Activated CD4-positive, alpha-beta T cell treated with anti-CD3 and anti-CD28 coated beads for 4 hours (primary cell): ENCODE results near the gene APLF.

Experiments used
- DNase-seq, 2 donors: peaks; one replicate each; pipeline ENCODE4 v3.0.0-alpha.2; 2020

Gene APLF

GRCh38 chr2:68467077-68467960, at the start of gene APLF, which contains the start of gene FBXO48:
TSS of gene APLF (plus strand) at chr2:68467585. CDS start at chr2:68467732, 147 bp downstream.
TSS of gene FBXO48 (minus strand) at chr2:68467294. CDS start at chr2:68465145, 2,149 bp downstream.
- peak; percentile 98 to 99 for DNase-seq

- no peak for DNase-seq
Observed at GRCh38 chr2:68417926-68418325, 49.5 kb upstream of the APLF start.

- no peak for DNase-seq
Observed at GRCh38 chr2:68418419-68418818, 49.0 kb upstream of the APLF start.

GRCh38 chr2:68418855-68419254, 48.5 kb upstream of the APLF start:
- no peak for DNase-seq

- DNase-seq, result no peak
Observed at GRCh38 chr2:68420254-68420910, 47.0 kb upstream of the APLF start.

- no peak for DNase-seq
Observed at GRCh38 chr2:68423966-68424650, 43.3 kb upstream of the APLF start.

GRCh38 chr2:68425503-68425902, 41.9 kb upstream of the APLF start:
- DNase-seq, result no peak

GRCh38 chr2:68426446-68426845, 40.9 kb upstream of the APLF start:
- DNase-seq, result no peak

- no peak for DNase-seq
Observed at GRCh38 chr2:68426848-68427579, 40.4 kb upstream of the APLF start.

GRCh38 chr2:68428126-68428525, 39.3 kb upstream of the APLF start:
- DNase-seq, result no peak

GRCh38 chr2:68428746-68429145, 38.6 kb upstream of the APLF start:
- no peak for DNase-seq

GRCh38 chr2:68429311-68429826, 38.0 kb upstream of the APLF start:
- no peak for DNase-seq

GRCh38 chr2:68431316-68431972, 35.9 kb upstream of the APLF start:
- no peak for DNase-seq

GRCh38 chr2:68432696-68433658, 34.4 kb upstream of the APLF start:
- DNase-seq, result no peak

- no peak for DNase-seq
Observed at GRCh38 chr2:68434981-68435380, 32.4 kb upstream of the APLF start.

GRCh38 chr2:68435615-68436014, 31.8 kb upstream of the APLF start:
- DNase-seq, result no peak

GRCh38 chr2:68436270-68436669, 31.1 kb upstream of the APLF start:
- DNase-seq, result no peak

GRCh38 chr2:68438455-68439303, 28.7 kb upstream of the APLF start:
- DNase-seq, result no peak

GRCh38 chr2:68441179-68441993, 26.0 kb upstream of the APLF start:
- peak; percentile 83 to 84 for DNase-seq
